Uterus (tissue), 2 donors: ENCODE data around the gene MBNL1.

Source experiments
- POLR2A ChIP-seq, 2 donors: fragments of 450-650 bp; IDR thresholded peaks; one replicate each; pipeline ENCODE4 v1.6.1; 2016; ENCODE audit warnings: antibody characterized with exemption in 2 of 2, mild to moderate bottlenecking in 1 of 2, moderate library complexity in 1 of 2
- TF ChIP-seq, protein P1 (sequence below), 4 experiments: fragments of 200-600 bp in 2 of 4; fragments of 450-650 bp in 2 of 4; sonication (generic) in 2 of 4; IDR thresholded peaks; one replicate each; pipeline ENCODE4 v1.5.1; 2016 to 2019; ENCODE audit warnings: antibody characterized with exemption in 4 of 4, mild to moderate bottlenecking in 2 of 4, moderate library complexity in 1 of 4

DNA sequence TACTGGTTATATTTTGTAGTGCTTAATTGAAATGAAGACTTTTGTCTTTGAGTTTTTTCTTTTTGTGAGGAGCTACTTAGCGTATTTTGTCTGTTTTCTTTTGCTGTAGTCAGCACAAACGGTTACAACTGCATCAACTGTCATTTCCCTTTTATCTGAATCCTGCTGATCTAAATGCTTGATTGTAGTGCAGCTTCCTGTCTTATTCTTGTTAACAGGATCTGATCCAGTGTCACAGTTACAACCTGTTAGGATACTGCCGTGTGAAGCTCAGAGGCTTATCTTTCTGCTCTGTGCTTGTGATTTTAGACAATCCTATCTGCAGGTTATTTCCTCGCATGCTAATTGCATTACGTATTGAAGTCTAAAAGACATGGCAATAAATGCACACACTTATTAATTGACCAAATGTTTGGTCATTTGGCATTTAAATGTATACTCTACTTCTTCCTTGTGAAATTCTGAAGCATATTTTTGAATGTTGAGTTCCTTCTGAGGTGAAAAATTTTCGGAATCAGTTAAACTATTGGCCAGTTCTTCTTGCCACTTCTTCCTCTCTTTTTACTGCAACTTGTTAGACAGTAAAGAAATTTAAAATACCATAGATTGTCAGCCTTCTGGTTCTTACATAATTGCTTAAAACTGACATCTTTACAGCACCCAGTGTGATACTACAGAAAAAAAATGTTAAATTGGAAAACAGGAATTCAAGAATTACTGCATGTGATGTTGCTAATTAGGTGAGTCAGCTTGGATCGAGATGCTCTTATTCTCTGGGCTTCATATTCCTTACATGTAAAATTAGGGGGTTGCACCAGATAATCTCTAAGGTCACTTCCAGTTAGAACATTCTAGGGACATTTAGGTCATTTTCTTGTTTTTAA lies 168.2 kb downstream of the MBNL1 start:
- TF ChIP-seq, protein P1, sequence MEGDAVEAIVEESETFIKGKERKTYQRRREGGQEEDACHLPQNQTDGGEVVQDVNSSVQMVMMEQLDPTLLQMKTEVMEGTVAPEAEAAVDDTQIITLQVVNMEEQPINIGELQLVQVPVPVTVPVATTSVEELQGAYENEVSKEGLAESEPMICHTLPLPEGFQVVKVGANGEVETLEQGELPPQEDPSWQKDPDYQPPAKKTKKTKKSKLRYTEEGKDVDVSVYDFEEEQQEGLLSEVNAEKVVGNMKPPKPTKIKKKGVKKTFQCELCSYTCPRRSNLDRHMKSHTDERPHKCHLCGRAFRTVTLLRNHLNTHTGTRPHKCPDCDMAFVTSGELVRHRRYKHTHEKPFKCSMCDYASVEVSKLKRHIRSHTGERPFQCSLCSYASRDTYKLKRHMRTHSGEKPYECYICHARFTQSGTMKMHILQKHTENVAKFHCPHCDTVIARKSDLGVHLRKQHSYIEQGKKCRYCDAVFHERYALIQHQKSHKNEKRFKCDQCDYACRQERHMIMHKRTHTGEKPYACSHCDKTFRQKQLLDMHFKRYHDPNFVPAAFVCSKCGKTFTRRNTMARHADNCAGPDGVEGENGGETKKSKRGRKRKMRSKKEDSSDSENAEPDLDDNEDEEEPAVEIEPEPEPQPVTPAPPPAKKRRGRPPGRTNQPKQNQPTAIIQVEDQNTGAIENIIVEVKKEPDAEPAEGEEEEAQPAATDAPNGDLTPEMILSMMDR (IDR thresholded peaks at IDR 0.05), result no peak
- TF ChIP-seq POLR2A (IDR thresholded peaks at IDR 0.05), result no peak
